AG09309 (cell line): ENCODE results near the gene PANX3.

Source experiments
- DNase-seq: peaks from one replicate; pipeline ENCODE4 v3.0.0-alpha.2; 2010; ENCODE audit warnings: low read depth
- H3K4me3 ChIP-seq: 2 replicates; pipeline ENCODE4 v1.5.1; 2011; ENCODE audit warnings: mild to moderate bottlenecking, low read depth, low read length, moderate library complexity; ENCODE audit not compliant: control insufficient read depth
- CTCF ChIP-seq: IDR thresholded peaks from 2 replicates; pipeline ENCODE4 v1.5.1; 2011; ENCODE audit warnings: mild to moderate bottlenecking, low read depth, low read length, inconsistent platforms; ENCODE audit not compliant: insufficient read depth, control insufficient read depth; ENCODE audit errors: missing control alignments

Gene PANX3

GRCh38 chr11:124648610-124649009 is 37.4 kb downstream of the PANX3 start:
- no peak for TF ChIP-seq CTCF
- no peak for DNase-seq
- H3K4me3 ChIP-seq = no peak overlapping the region

GRCh38 chr11:124656774-124657630 is 45.8 kb downstream of the PANX3 start:
- DNase-seq = no peak
- no peak for TF ChIP-seq CTCF
- no peak overlapping the region for H3K4me3 ChIP-seq

- H3K4me3 ChIP-seq = no peak overlapping the region
- no peak for DNase-seq
- no peak for TF ChIP-seq CTCF
Observed at GRCh38 chr11:124657904-124658303, 46.7 kb downstream of the PANX3 start.

- H3K4me3 ChIP-seq = no peak overlapping the region
- TF ChIP-seq CTCF = no peak
- DNase-seq = no peak
Observed at GRCh38 chr11:124658501-124658900, 47.3 kb downstream of the PANX3 start.

GRCh38 chr11:124658986-124659385 is 47.8 kb downstream of the PANX3 start:
- no peak overlapping the region for H3K4me3 ChIP-seq
- no peak for DNase-seq
- no peak for TF ChIP-seq CTCF

GRCh38 chr11:124661553-124661952 is 50.3 kb downstream of the PANX3 start:
- no peak overlapping the region for H3K4me3 ChIP-seq
- no peak for TF ChIP-seq CTCF
- DNase-seq = no peak
